HG03039 (cell line): Measurements from ENCODE around the gene ADAMTS3.

Experiments used
- ATAC-seq: cut with Tn5 transposase; IDR thresholded peaks from one replicate; pipeline ENCODE4 v1.9.1; 2021; ENCODE audit warnings: mild to moderate bottlenecking, moderate library complexity; ENCODE audit not compliant: unreplicated experiment

ADAMTS3 gene

GRCh38 chr4:72422416-72422815 is 146.6 kb downstream of the ADAMTS3 start:
- ATAC-seq, result no peak

DNA sequence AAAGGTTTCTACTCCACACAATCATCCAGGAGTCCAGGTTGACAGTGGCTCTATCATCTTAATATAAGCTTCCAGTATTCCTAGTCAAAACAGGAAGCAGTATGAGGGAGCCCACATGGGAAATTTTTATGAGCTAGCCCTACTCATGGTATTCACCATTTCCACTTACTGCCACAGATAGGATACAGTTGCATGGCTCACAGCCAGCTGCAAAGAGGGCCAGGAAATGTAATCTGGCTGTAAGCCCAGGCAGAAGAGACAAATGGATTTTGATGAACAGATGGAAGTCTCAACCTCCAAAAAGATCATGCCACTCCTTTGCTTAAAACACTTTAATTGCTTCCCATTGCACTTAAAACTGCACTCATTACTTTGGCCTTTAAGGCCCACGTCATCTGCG is 150.6 kb downstream of the ADAMTS3 start:
- ATAC-seq, result no peak

DNA sequence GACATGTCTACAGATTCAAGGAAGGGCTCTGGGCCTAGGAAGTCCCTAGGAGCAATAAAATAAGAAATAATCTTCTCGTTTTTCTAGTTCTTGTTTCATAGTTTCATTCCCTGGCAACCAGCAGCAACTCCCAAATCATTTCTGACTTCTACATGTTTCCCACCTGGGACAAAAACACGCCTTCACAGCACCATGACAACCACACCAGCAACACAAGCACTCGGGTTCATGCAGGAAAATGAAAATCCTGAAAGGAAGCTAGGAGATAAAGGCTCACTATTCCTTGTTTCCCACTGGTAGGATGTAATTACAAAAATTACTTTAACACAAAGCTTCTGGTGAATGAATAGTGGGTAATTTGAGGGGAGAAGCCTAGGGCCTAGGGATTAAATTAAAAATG is 158.9 kb downstream of the ADAMTS3 start:
- ATAC-seq, result no peak

DNA sequence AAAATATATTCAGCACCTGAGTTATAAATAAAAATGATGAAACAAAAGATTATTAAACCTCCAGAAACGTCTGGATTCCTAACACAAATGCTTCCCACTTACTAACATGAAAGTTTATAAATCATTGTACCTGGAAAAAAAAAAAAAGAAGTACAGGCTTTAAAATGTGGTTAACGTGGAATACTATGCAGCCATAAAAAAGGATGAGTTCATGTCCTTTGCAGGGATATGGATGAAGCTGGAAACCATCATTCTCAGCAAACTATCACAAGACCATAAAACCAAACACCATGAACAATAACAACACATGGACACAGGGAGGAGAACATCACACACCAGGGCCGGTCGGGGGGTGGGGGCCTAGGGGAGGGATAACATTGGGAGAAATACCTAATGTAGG is 160.5 kb downstream of the ADAMTS3 start:
- ATAC-seq, result no peak

DNA sequence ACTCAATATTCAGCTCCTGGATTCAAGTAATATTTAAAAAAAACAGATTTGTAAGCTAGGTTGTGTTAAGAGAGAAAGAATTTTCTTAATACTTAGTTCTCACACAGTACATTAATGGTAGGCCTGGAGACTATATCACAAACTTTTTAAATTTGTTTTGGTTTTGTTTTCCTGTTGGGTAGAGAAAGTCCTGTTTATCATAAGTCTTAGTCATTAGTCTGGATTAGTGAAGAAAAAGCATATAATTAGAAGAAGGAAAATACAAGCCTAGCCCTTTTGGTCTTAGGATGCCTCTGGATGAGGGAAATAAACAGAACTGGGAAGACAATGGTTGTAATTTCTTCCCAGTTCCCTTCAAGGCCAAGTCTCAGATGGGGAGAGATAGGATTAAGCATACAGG is 163.6 kb downstream of the ADAMTS3 start:
- no peak for ATAC-seq

GRCh38 chr4:72397314-72397713 is 171.7 kb downstream of the ADAMTS3 start:
- no peak for ATAC-seq

- no peak for ATAC-seq
These were observed 174.9 kb downstream of the ADAMTS3 start for GRCh38 chr4:72394012-72394663.

DNA sequence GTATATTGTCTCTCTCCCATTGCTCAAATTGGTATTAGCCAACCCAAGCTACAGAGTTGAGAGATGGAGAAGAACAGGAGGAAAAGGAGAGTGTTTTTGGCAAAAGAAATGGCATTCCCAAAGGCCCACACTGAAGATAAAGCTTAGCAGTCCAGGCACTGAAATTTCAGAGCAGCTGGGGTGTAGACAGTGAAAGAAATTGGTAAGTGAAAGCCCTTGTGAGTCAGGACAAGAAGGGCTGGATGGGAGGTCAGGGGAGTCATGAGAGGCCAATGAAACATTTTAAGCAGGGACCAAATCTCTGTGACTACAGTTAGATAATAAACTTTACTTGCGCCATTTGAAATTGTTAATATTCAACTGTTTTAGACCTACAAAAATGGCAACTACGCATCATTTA is 177.7 kb downstream of the ADAMTS3 start:
- ATAC-seq, result no peak

GRCh38 chr4:72390409-72390808 is 178.6 kb downstream of the ADAMTS3 start:
- no peak for ATAC-seq

GRCh38 chr4:72388521-72388920 is 180.5 kb downstream of the ADAMTS3 start:
- no peak for ATAC-seq

DNA sequence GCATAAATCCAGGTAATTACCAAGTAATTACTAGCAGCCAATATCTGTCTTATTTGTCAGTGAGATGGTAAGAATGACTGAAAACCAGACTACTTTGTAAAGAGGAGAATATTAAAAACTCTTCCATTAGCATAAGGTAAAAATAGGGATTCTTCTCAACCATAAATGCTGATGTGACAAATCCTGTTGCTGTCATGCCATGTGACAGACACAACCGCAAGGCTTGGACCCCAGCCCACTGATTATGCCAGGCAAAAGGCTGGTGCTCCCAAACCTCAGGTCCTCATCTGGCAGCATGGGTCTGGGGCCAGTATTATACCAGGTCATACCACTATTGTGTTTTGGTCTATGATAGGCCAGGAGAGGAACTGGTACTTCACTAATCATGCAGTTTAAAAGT is 181.1 kb downstream of the ADAMTS3 start:
- no peak for ATAC-seq

- no peak for ATAC-seq
These were observed 185.6 kb downstream of the ADAMTS3 start for GRCh38 chr4:72383439-72383838.

GRCh38 chr4:72378901-72379300 is 190.1 kb downstream of the ADAMTS3 start:
- no peak for ATAC-seq

DNA sequence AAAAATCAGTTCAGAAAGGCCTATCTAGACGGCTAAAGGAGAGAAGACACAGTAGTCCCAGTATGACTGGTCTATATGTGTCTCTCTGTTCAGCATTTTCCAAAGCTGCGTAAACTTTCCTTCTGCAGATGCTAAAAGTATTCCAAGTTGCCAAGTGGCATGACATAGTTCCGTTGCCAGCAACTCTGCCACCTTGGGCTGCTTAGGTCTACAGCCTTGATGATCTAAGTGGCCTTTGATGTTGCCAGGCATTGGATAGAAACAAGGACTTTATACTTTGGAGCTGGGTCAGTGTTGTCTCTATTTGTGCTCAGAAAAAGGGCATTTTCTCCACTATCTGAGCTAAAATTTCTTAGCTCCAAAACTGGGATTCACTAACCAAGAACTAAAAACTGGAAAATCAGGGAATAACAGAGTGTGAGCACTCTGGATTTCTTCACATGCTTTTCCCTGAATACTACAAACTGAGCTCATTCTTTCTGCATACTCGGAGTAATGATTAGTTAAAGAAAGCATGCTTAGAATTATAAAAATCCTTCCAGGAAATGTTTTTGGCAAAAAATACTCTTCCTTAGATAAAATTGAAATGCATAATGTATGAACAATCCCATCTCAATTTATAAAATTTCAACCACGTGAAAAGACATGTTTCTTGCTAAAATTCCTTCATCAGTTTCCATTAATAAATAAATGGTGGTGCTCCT is 191.4 kb downstream of the ADAMTS3 start:
- ATAC-seq, result no peak

DNA sequence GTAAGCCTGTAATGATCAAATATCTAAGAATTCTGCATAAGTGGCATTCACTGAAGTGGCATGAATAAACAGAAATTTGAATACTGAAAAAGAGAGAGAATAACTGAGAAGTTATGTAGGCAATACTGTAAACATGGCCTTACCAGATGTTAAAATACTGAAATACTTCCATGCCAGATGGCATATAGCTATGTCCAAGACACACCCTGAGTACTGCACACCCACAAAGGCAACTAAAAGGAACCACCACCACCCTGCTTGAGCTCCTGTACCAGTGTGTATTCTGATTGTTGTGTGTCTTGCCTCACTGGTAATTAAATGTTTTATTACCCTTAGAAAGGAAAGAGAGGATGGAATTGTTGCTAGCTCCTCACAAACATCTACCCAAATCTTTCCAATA is 192.1 kb downstream of the ADAMTS3 start:
- ATAC-seq, result no peak

- no peak for ATAC-seq
These were observed 193.8 kb downstream of the ADAMTS3 start for GRCh38 chr4:72375073-72375736.

DNA sequence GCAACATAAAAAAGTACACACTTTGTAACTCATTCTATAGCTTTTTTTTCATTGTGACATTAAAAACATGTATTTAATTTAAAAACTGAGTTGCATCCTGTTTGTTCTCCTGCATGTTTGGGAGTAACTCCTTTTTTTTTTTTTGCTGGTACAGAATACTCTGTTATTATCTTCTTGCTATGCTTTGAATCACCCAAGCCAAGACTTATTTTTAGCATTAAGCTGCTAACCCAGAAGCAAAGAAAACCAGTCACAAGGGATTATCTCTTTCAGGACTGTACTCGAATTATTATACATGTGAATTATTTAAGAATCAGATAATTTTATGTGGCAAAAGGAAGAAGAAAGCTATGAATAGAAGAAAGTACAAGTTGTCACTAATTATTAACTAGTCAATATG is 194.9 kb downstream of the ADAMTS3 start:
- no peak for ATAC-seq

DNA sequence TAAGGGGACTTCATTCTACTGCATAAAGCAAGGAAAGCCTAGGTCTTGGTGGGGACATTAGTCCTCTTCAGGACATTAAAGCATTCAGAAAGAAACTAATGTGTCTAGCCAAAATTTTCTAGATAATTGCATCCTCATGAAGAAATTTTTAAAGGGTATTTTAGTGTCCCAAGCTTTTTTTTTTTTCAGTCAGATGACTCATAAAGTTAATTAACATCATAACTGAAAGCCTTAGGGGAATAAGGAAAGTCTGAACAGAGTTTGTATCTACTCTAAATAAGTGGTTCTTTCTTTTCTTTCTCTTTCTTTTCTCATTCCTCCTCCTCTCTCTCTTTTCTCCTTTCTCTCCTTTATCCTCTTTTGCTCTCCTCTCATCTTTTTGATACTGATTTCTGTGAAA is 202.4 kb downstream of the ADAMTS3 start:
- ATAC-seq, result no peak

- ATAC-seq, result no peak
These were observed 203.0 kb downstream of the ADAMTS3 start for GRCh38 chr4:72365981-72366380.

DNA sequence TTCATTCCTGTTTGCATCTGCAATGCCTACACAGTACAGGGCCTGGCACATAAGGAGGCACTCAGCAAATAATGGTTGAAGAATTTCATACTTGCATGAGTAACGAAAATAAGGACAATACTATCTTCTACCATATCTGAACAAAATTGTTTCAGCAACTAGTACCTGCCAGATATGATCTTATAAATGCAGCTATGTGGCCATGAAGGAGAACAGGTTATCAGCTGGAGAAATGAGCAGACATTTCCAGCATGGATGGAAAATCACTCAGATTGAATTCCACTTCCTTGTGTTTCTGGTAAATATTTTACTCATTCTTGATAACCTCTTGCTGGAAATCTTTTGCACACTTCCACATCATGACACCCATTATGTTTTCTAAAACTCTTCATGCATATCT is 204.0 kb downstream of the ADAMTS3 start:
- no peak for ATAC-seq

DNA sequence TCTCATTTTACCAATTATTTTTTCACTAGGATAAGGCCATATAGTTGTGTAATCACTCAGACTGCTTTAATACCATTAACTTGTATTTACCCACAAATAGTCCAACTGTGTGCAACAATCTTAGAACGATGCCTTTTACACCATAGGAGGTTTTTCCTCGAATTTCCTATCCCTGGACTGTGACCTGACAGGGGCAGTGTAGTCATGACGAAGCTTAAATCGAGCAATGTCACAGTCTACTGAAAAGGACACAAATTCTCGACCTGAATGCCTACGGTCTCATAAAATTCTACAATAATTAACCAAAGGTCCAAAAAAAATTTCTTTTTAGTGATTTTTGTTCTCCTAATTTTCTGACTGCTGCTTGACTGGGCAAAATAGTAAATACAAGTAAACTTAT is 208.9 kb downstream of the ADAMTS3 start:
- ATAC-seq, result no peak

DNA sequence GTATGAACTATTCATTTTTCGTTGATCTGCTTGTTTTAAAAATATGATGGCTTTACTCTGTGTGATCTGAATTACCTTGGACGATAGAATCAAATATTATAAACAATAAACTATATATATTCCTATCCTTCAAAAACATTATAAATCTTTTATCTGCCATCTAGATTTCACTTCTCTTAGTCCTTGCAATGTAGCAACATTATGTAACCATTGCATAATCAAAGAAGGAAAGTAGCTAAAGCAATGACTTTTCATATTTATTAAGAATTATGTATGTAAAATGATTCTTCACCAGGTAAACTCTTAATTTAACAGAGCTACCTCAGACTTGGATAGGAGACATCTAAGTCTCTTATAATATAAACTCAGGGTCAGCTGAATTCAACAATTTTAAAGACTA is 210.5 kb downstream of the ADAMTS3 start:
- no peak for ATAC-seq
